ENCODE data around the gene MARCO. TPM values are rescaled to one million over a fixed set of nuclear protein-coding genes. Genes with fewer than 3 reads are reported as not detected.

The MARCO gene
- polyA plus RNA-seq, 1 donor from 2014 or later = not detected

DNA sequence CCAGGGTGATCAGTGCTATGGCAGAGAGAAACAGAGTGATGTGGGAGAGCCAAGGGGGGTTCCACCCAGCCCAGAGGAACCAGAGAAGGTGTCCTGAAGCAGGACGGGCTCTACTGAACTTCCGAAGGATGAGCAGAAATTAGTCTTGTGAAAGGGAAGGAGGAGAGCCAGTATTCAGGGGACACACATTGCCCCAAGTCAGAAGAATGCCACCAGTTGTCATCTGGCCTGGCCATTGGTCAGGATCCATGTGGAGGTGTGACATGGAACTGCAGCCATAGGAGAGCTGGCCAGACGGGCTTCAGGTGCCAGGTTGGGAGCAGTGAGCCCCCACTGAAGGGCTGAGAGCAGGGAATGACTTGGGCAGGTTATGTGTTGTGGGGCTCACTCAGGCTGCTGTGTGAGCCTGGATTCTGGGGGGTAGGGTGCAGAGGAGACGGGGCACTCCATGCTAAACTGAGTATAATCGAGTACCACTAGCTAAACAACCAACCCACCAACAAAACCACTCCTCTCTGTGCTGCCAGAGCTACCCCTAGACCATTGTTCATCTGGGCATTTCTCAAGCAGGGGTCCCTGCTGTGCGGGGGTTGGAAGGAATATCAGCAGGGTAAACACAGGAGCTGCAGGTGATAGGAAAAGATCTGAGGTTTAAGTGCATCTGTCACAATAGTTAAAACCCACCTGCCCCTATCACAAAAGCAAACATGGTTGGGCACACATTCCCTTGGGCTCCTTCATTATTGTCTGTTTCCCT is 25.3 kb downstream of the MARCO start:
- Histone ChIP-seq H3K79me2 (replicated peaks; ENCODE audit: insufficient read depth, low read length) (no peaks in the 10 kb centered on the region), H3K9me2 (ENCODE audit: insufficient read depth, low read length) (no peaks in the 10 kb centered on the region), H3F3A (ENCODE audit: insufficient read depth, low read length, poor library complexity, severe bottlenecking) (no peaks in the 10 kb centered on the region), H3K4me2 (ENCODE audit: low read length) (no peak overlapping the region), H4K20me1 (ENCODE audit: insufficient read depth) (no peaks in the 10 kb centered on the region), H3K27ac (ENCODE audit: low read length) (no peak overlapping the region), H3K4me3 (ENCODE audit: low read length) (no peak overlapping the region), H3K9me3 (ENCODE audit: low read length) (no peaks in the 10 kb centered on the region), H3K36me3 (ENCODE audit: insufficient read depth, low read length) (no peaks in the 10 kb centered on the region), H3K9ac (ENCODE audit: low read length) (no peak overlapping the region), H2AFZ (ENCODE audit: low read depth, low read length) (no peak overlapping the region), H3K27me3 (ENCODE audit: insufficient read depth, low read depth, low read length) (no peaks in the 10 kb centered on the region)
- TF ChIP-seq POLR2AphosphoS5 (IDR thresholded peaks at IDR 0.05) (no peak), EP300 (conservative IDR thresholded peaks at IDR 0.05; ENCODE audit: poor library complexity, severe bottlenecking) (no peak)
- TF ChIP-seq, protein P1, sequence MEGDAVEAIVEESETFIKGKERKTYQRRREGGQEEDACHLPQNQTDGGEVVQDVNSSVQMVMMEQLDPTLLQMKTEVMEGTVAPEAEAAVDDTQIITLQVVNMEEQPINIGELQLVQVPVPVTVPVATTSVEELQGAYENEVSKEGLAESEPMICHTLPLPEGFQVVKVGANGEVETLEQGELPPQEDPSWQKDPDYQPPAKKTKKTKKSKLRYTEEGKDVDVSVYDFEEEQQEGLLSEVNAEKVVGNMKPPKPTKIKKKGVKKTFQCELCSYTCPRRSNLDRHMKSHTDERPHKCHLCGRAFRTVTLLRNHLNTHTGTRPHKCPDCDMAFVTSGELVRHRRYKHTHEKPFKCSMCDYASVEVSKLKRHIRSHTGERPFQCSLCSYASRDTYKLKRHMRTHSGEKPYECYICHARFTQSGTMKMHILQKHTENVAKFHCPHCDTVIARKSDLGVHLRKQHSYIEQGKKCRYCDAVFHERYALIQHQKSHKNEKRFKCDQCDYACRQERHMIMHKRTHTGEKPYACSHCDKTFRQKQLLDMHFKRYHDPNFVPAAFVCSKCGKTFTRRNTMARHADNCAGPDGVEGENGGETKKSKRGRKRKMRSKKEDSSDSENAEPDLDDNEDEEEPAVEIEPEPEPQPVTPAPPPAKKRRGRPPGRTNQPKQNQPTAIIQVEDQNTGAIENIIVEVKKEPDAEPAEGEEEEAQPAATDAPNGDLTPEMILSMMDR (IDR thresholded peaks at IDR 0.05; ENCODE audit: poor library complexity, severe bottlenecking) = no peak

DNA sequence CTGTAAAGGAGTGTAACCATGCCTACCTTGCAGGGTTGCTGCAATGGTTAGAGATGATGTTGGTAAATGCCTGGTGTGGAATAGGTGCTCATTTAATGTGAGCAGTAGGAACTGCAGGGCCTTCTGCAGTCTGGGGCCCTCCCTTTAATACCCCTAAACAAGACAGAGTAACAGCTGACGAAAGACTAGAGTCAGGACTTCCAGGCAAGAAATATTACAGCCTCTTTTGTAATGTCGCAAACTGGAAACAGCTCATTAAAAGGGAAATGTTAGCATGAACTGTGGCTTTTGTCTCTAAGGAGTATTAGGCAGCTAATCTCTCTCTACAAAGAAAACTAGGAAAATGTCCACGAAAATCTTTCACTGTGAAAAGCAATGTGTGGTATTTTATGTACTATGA is 26.0 kb downstream of the MARCO start:
- H3K36me3 ChIP-seq (ENCODE audit: insufficient read depth, low read length) = no peaks in the 10 kb centered on the region
- H3K27me3 ChIP-seq (ENCODE audit: insufficient read depth, low read depth, low read length) = no peaks in the 10 kb centered on the region
- no peak overlapping the region for H3K27ac ChIP-seq (ENCODE audit: low read length)
- no peaks in the 10 kb centered on the region for H3F3A ChIP-seq (ENCODE audit: insufficient read depth, low read length, poor library complexity, severe bottlenecking)
- no peak overlapping the region for H2AFZ ChIP-seq (ENCODE audit: low read depth, low read length)
- no peak overlapping the region for H3K9ac ChIP-seq (ENCODE audit: low read length)
- no peaks in the 10 kb centered on the region for H3K79me2 ChIP-seq (replicated peaks; ENCODE audit: insufficient read depth, low read length)
- no peaks in the 10 kb centered on the region for H3K9me2 ChIP-seq (ENCODE audit: insufficient read depth, low read length)
- H4K20me1 ChIP-seq (ENCODE audit: insufficient read depth) = no peaks in the 10 kb centered on the region
- H3K4me3 ChIP-seq (ENCODE audit: low read length) = no peak overlapping the region
- no peak for TF ChIP-seq POLR2AphosphoS5 (IDR thresholded peaks at IDR 0.05)
- no peak for TF ChIP-seq SMC3 (conservative IDR thresholded peaks at IDR 0.05; ENCODE audit: poor library complexity)
- TF ChIP-seq RAD21 (conservative IDR thresholded peaks at IDR 0.05) = no peak
- no peak for TF ChIP-seq EZH2 (IDR thresholded peaks at IDR 0.05; ENCODE audit: borderline replicate concordance, insufficient read depth, low read length, poor library complexity, severe bottlenecking)
- TF ChIP-seq MXI1 (conservative IDR thresholded peaks at IDR 0.05; ENCODE audit: poor library complexity, severe bottlenecking) = no peak
- no peak for TF ChIP-seq EP300 (conservative IDR thresholded peaks at IDR 0.05; ENCODE audit: poor library complexity, severe bottlenecking)
- no peaks in the 10 kb centered on the region for H3K9me3 ChIP-seq (ENCODE audit: low read length)
- no peak overlapping the region for H3K4me2 ChIP-seq (ENCODE audit: low read length)

DNA sequence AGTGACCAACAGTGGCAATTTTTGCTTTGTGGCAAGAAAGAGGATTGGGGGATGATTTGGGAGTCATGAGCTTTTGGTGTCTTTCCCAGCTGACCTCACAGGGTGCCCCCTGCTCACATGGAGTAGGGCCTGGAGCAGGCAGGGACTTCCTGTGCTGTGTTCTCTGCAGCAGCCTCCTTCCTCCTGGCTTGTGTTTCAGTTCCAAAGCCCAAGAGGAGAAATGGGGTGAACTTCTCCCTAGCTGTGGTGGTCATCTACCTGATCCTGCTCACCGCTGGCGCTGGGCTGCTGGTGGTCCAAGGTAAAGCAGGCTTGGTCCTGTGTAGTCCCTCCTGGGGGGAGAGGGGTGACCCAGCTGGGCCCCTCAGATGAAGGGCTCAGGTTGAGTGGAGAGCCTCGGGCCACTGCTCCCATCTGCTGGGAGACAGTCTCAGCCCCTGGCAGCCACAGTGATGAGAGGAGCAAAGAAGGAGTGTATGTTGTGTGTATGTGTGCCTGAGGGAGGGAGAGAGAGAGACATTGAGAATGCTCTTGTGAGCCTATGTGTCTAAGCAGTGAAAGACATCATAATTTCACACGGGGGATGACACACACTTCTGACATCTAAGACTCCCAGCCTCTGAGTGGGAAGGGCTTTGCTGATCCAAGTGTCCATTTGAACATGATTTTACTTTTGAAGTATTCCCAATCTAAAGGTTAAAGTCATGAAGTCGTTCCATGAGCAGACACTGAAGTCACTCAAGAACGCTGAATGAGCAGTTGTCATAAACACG is 27.2 kb downstream of the MARCO start:
- Histone ChIP-seq H3K79me2 (replicated peaks; ENCODE audit: insufficient read depth, low read length) (no peaks in the 10 kb centered on the region), H4K20me1 (ENCODE audit: insufficient read depth) (no peaks in the 10 kb centered on the region), H3K4me3 (ENCODE audit: low read length) (no peak overlapping the region), H2AFZ (ENCODE audit: low read depth, low read length) (no peak overlapping the region), H3K9me2 (ENCODE audit: insufficient read depth, low read length) (no peaks in the 10 kb centered on the region), H3K9me3 (ENCODE audit: low read length) (no peaks in the 10 kb centered on the region), H3K27ac (ENCODE audit: low read length) (no peak overlapping the region), H3K36me3 (ENCODE audit: insufficient read depth, low read length) (no peaks in the 10 kb centered on the region), H3K4me2 (ENCODE audit: low read length) (no peak overlapping the region), H3F3A (ENCODE audit: insufficient read depth, low read length, poor library complexity, severe bottlenecking) (no peaks in the 10 kb centered on the region), H3K9ac (ENCODE audit: low read length) (no peak overlapping the region), H3K27me3 (ENCODE audit: insufficient read depth, low read depth, low read length) (no peaks in the 10 kb centered on the region)
- TF ChIP-seq POLR2AphosphoS5 (IDR thresholded peaks at IDR 0.05) = no peak
- TF ChIP-seq, protein P1 (IDR thresholded peaks at IDR 0.05; ENCODE audit: poor library complexity, severe bottlenecking) = no peak
- TF ChIP-seq, protein P2, sequence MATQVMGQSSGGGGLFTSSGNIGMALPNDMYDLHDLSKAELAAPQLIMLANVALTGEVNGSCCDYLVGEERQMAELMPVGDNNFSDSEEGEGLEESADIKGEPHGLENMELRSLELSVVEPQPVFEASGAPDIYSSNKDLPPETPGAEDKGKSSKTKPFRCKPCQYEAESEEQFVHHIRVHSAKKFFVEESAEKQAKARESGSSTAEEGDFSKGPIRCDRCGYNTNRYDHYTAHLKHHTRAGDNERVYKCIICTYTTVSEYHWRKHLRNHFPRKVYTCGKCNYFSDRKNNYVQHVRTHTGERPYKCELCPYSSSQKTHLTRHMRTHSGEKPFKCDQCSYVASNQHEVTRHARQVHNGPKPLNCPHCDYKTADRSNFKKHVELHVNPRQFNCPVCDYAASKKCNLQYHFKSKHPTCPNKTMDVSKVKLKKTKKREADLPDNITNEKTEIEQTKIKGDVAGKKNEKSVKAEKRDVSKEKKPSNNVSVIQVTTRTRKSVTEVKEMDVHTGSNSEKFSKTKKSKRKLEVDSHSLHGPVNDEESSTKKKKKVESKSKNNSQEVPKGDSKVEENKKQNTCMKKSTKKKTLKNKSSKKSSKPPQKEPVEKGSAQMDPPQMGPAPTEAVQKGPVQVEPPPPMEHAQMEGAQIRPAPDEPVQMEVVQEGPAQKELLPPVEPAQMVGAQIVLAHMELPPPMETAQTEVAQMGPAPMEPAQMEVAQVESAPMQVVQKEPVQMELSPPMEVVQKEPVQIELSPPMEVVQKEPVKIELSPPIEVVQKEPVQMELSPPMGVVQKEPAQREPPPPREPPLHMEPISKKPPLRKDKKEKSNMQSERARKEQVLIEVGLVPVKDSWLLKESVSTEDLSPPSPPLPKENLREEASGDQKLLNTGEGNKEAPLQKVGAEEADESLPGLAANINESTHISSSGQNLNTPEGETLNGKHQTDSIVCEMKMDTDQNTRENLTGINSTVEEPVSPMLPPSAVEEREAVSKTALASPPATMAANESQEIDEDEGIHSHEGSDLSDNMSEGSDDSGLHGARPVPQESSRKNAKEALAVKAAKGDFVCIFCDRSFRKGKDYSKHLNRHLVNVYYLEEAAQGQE (IDR thresholded peaks at IDR 0.05; ENCODE audit: borderline replicate concordance) = no peak
- TF ChIP-seq TAF1 (IDR thresholded peaks at IDR 0.05; ENCODE audit: low read depth) = no peak
- no peak for TF ChIP-seq EP300 (conservative IDR thresholded peaks at IDR 0.05; ENCODE audit: poor library complexity, severe bottlenecking)
- TF ChIP-seq EZH2 (IDR thresholded peaks at IDR 0.05; ENCODE audit: borderline replicate concordance, insufficient read depth, low read length, poor library complexity, severe bottlenecking) = no peak
- TF ChIP-seq MXI1 (conservative IDR thresholded peaks at IDR 0.05; ENCODE audit: poor library complexity, severe bottlenecking) = no peak
- no peak for TF ChIP-seq RAD21 (conservative IDR thresholded peaks at IDR 0.05)

All from neural cell (in vitro differentiated cells).